Measurements from ENCODE around the gene PGAM5.
A peak's percentile ranks its signal among the peaks of the same experiment; 100 is the strongest.

The PGAM5 gene

DNA sequence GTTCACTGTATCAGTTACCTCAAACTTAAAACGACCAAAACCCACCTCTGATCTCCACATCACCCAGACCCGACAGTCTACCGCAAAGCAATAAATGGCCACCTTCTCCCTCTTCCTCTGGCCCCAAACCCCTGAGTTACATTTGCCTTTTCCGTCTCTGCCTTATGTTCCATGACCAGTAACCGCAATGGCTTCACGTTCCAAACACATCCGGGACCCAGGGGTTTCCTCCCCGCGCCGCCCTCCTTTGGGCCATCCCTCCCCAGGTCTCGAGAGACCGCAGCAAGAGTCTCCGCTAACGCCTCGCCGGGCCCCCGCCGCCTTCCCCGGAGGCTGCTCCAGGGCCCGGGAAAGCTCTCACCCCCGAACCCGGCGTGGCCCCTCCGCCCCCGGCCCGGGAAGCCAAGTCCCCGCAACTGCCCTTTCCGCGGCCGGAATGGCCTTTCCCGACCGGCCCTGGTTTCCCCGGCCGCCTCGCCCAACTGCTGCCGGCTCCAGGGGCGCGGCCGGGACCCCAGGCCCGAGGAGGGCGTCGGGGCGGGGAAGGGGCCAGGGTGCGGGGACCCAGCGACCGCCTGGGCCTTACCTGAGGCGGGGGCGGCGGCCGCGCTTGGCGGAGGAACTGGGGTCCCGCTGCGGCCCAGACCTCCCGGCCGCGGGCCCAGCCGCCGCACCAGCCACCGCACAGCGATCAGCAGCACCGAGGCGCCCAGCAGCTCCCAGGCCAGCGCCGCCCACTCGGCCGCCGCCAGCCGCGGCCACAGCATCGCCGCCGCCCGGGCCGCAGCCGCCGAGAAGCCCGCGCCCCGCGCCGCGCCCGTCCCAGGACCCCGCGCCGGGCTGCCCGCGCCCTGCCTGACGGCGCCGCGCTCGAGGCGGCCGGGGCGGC, 50.6 kb downstream of the PGAM5 start, which contains the start of gene ANKLE2:
Gene ANKLE2 (minus strand): TSS at position 801 of the 889 bp plus-strand sequence. CDS start 34 bp downstream, at position 767.
- TF ChIP-seq, protein P1, sequence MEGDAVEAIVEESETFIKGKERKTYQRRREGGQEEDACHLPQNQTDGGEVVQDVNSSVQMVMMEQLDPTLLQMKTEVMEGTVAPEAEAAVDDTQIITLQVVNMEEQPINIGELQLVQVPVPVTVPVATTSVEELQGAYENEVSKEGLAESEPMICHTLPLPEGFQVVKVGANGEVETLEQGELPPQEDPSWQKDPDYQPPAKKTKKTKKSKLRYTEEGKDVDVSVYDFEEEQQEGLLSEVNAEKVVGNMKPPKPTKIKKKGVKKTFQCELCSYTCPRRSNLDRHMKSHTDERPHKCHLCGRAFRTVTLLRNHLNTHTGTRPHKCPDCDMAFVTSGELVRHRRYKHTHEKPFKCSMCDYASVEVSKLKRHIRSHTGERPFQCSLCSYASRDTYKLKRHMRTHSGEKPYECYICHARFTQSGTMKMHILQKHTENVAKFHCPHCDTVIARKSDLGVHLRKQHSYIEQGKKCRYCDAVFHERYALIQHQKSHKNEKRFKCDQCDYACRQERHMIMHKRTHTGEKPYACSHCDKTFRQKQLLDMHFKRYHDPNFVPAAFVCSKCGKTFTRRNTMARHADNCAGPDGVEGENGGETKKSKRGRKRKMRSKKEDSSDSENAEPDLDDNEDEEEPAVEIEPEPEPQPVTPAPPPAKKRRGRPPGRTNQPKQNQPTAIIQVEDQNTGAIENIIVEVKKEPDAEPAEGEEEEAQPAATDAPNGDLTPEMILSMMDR (conservative IDR thresholded peaks at IDR 0.05; ENCODE audit: low read depth, low read length): no peak
- peak within 1 kb of the TSS; percentile 78 for H3K4me3 ChIP-seq (ENCODE audit: low read depth, low read length)
- DNase-seq (ENCODE audit: low read depth): peak; percentile 81

DNA sequence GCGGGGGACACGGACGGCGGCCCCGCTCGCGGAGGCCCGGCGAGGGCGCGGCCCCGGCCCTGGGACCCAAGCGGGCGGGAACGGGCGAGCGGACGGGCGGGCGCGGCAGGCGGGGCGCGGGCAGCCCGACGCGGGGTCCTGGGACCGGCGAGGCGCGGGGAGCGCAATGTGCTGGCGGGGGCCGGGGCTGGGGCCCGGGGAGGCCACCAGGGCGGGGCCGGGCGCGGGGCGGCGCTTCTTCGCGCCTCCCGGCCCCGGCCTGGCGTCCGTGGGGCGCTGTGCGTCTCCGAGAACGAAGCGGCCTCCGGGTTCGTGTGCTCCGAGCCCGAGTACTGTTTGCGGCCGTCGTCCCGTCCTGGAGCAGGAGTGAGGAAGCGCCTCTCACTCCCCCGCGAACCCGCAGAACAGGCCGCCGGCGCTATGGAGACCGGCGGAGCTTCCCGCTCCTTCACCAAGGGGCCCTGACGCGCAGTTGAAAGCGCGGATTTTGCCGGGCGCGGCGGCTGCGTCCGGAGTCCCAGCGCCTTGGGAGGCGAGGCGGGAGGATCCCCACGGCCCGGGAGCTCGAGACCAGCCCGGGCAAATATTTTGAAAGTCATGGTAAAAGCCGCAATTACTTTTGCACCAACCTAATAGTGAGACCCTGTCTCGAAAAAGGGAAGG, 51.4 kb downstream of the PGAM5 start:
- TF ChIP-seq, protein P1 (conservative IDR thresholded peaks at IDR 0.05; ENCODE audit: low read depth, low read length): peak; percentile 22
- peak overlapping the region; percentile 78 for H3K4me3 ChIP-seq (ENCODE audit: low read depth, low read length)
- DNase-seq (ENCODE audit: low read depth): peak; percentile 91

DNA sequence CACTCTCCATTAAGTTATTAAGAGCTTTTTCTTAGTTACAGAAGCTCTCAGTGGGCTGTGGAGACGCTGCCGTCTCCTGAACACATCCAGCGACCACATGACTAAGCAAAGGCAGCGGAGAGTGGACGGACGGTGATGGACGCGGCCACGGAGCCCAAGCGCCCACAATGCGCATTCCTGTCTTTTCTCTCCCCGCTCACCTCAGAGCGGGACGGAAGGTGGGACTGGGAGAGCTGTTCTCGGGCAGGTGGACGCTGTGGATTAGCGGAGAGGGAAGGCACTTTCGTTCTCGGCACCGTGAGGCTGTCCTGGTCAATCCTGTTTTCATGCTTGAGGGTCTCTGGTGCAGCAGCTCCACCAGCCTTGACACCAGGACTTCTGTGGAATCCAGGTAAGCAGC, 53.6 kb downstream of the PGAM5 start:
- DNase-seq (ENCODE audit: low read depth): no peak
- H3K4me3 ChIP-seq (ENCODE audit: low read depth, low read length): no peak overlapping the region
- TF ChIP-seq, protein P1 (conservative IDR thresholded peaks at IDR 0.05; ENCODE audit: low read depth, low read length): no peak

DNA sequence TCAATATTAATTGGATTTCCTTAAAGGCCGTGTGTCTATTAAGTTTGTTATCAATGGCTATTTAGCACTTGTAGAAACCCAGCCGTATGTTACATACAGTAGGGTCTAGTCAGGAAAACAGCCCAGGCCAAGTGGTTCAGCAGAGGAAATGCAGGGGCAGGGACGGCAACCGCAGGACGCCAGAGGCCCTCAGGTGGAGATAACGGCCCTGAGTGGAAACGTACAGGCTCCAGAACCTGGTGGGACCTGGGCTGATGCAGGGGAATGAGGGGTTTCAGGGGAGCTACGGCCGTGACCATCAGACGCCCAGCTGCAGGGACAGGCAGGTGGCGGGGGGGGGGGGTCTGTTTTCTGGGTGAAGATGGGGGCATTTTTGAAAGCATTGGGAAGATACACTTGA, 54.7 kb downstream of the PGAM5 start:
- no peak for DNase-seq (ENCODE audit: low read depth)
- TF ChIP-seq, protein P1 (conservative IDR thresholded peaks at IDR 0.05; ENCODE audit: low read depth, low read length): no peak
- no peak overlapping the region for H3K4me3 ChIP-seq (ENCODE audit: low read depth, low read length)

DNA sequence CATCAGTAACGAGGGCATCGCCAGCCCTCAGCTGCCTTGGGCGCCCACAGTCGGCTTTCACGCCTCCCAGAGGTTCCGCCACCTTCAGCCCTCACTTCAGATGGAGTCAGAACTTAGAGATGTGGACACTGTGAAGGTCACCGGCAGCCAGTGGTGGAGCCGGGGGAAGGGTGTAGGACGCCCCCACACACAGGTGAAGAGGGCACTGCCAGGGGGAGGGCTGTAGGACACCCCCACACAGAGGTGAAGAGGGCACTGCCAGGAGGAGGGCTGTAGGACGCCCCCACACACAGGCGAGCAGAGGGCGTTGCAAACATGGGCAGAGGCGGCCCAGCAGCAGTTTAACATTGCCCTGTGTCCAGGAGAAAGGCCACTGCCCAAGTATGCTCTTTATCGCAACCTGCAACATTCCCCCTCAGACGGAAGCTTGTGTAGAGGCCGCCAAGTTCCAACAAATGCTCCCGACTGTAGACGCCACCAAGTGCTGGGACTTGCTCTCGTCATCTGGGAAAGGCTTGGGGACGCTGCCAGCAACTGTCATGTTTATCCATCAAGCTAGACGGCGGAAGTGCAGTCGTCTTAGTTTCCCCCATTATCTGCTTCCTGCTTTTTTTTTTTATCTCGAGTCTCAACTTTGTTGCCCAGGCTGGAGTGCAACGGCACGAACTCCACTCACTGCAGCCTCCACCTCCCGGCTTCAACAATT, 55.9 kb downstream of the PGAM5 start:
- DNase-seq (ENCODE audit: low read depth): no peak
- TF ChIP-seq, protein P1 (conservative IDR thresholded peaks at IDR 0.05; ENCODE audit: low read depth, low read length): no peak
- H3K4me3 ChIP-seq (ENCODE audit: low read depth, low read length): no peak overlapping the region

DNA sequence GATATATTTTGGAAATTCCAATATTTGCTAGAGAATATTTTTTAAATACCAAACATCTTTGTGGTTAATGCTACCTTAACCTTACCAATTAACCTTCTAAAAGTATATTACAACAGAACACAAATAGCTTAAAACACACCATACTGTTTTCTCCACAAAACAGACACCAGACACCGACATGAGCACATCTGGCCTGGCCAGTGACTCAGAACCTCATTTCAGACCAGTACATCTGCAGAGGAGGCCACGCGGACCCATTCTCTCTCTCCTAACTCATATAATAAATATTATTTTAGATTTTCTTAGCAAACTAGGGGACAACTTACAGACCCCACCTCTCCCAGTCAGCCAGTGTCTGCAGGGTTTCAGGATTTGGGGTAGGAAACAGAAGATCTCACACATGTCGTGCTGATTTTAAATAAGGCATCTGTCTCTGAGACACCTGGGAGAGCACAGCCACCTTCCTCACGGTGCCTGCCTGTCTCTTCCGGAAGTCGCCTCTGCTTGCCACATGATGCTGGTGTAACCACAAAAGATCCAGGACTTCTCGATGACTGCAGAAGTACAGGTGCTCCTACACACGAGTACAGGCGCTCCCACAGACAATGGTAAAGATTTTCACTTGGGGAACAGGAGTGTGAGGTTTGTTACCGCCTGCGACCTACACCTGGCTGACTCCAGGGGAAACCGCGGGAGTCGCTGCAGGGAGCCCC, 60.6 kb downstream of the PGAM5 start:
- peak; percentile 84 for DNase-seq (ENCODE audit: low read depth)
- TF ChIP-seq, protein P1 (conservative IDR thresholded peaks at IDR 0.05; ENCODE audit: low read depth, low read length): no peak
- no peak overlapping the region for H3K4me3 ChIP-seq (ENCODE audit: low read depth, low read length)

All from choroid plexus epithelial cell (primary cell).